Mesenchymal stem cell (in vitro differentiated cells and primary cell): Measurements from ENCODE around the gene TRPV4.

ENCODE experiments used
- DNase-seq: peaks from one replicate; pipeline ENCODE4 v3.0.0-alpha.2; 2013
- H2AFZ ChIP-seq: one replicate; pipeline ENCODE4 v1.6.1; 2013; ENCODE audit warnings: low read depth, mild to moderate bottlenecking, control low read depth, inconsistent platforms, low read length, moderate library complexity
- H2AK5ac ChIP-seq: 2 replicates; pipeline ENCODE4 v1.6.1; 2013; ENCODE audit warnings: low read length, moderate library complexity, mild to moderate bottlenecking, inconsistent platforms; ENCODE audit not compliant: severe bottlenecking
- H2BK120ac ChIP-seq: one replicate; pipeline ENCODE4 v1.6.1; 2013; ENCODE audit warnings: low read depth, mild to moderate bottlenecking, inconsistent platforms, low read length, moderate library complexity
- H2BK12ac ChIP-seq, 2 experiments: one replicate each; pipeline ENCODE4 v1.6.1; 2013; ENCODE audit warnings: inconsistent platforms in 2 of 2, low read length in 2 of 2, mild to moderate bottlenecking in 2 of 2, moderate library complexity in 2 of 2, control low read depth in 1 of 2
- H2BK15ac ChIP-seq: one replicate; pipeline ENCODE4 v1.6.1; 2013; ENCODE audit warnings: mild to moderate bottlenecking, low read depth, inconsistent platforms; ENCODE audit not compliant: poor library complexity, severe bottlenecking
- H2BK5ac ChIP-seq: 2 replicates; pipeline ENCODE4 v1.6.1; 2013; ENCODE audit warnings: low read depth, mild to moderate bottlenecking, low read length, control low read depth, inconsistent platforms; ENCODE audit not compliant: poor library complexity, severe bottlenecking
- H3K14ac ChIP-seq, 2 experiments: one replicate each; pipeline ENCODE4 v1.6.1; 2013; ENCODE audit warnings: inconsistent platforms in 2 of 2, low read length in 2 of 2, control low read depth in 1 of 2, mild to moderate bottlenecking in 1 of 2, moderate library complexity in 1 of 2
- H3K18ac ChIP-seq, 2 experiments: one replicate each; pipeline ENCODE4 v1.6.1; 2013; ENCODE audit warnings: inconsistent platforms in 2 of 2, low read length in 2 of 2, control low read depth in 1 of 2, low read depth in 1 of 2, mild to moderate bottlenecking in 1 of 2
- H3K23ac ChIP-seq, 2 experiments: one replicate each; pipeline ENCODE4 v1.6.1; 2013; ENCODE audit warnings: inconsistent platforms in 2 of 2, low read length in 2 of 2, mild to moderate bottlenecking in 2 of 2, moderate library complexity in 2 of 2, control low read depth in 1 of 2
- H3K27ac ChIP-seq: 2 replicates; pipeline ENCODE4 v1.5.1; 2013; ENCODE audit warnings: mild to moderate bottlenecking, moderate library complexity, low read length, control low read depth, inconsistent platforms; ENCODE audit not compliant: poor library complexity, severe bottlenecking
- H3K27me3 ChIP-seq, 2 experiments: 2 replicates each; pipeline versions ENCODE4 v1.6.1 to v1.7.0; 2013; ENCODE audit warnings: low read length in 2 of 2, mild to moderate bottlenecking in 2 of 2, moderate library complexity in 2 of 2, control low read depth in 1 of 2, inconsistent platforms in 1 of 2; ENCODE audit not compliant: control insufficient read depth in 1 of 2, insufficient read depth in 1 of 2
- H3K36me3 ChIP-seq, 2 experiments: 2 replicates each; pipeline versions ENCODE4 v1.6.1 to v1.7.0; 2013; ENCODE audit warnings: low read length in 2 of 2, control low read depth in 1 of 2, inconsistent platforms in 1 of 2, low read depth in 1 of 2, mild to moderate bottlenecking in 1 of 2; ENCODE audit not compliant: insufficient read depth in 2 of 2, control insufficient read depth in 1 of 2
- H3K4ac ChIP-seq, 2 experiments: one replicate each; pipeline ENCODE4 v1.6.1; 2013; ENCODE audit warnings: inconsistent platforms in 2 of 2, low read length in 2 of 2, mild to moderate bottlenecking in 2 of 2, moderate library complexity in 2 of 2, control low read depth in 1 of 2, low read depth in 1 of 2
- H3K4me1 ChIP-seq: 2 replicates; pipeline ENCODE4 v1.6.1; 2013; ENCODE audit warnings: low read depth, low read length, control low read depth; ENCODE audit not compliant: control insufficient read depth, insufficient read depth
- H3K4me2 ChIP-seq: 2 replicates; pipeline ENCODE4 v1.6.1; 2013; ENCODE audit warnings: low read length, mild to moderate bottlenecking, inconsistent platforms; ENCODE audit not compliant: poor library complexity, severe bottlenecking
- H3K4me3 ChIP-seq, 2 experiments: 2 replicates each; pipeline versions ENCODE4 v1.5.1 to v1.7.0; 2013; ENCODE audit warnings: low read length in 2 of 2, mild to moderate bottlenecking in 2 of 2, control low read depth in 1 of 2, low read depth in 1 of 2; ENCODE audit not compliant: insufficient read depth in 1 of 2
- H3K79me1 ChIP-seq: replicated peaks from 2 replicates; pipeline ENCODE4 v1.6.1; 2013; ENCODE audit warnings: mild to moderate bottlenecking, control low read depth, low read length, inconsistent platforms; ENCODE audit not compliant: poor library complexity, severe bottlenecking
- H3K9ac ChIP-seq: 2 replicates; pipeline ENCODE4 v1.7.0; 2013; ENCODE audit warnings: mild to moderate bottlenecking, low read length, moderate library complexity
- H3K9me3 ChIP-seq: 2 replicates; pipeline ENCODE4 v1.7.0; 2013; ENCODE audit warnings: mild to moderate bottlenecking, low read length; ENCODE audit not compliant: control insufficient read depth
- H4K8ac ChIP-seq: one replicate; pipeline ENCODE4 v1.6.1; 2013; ENCODE audit warnings: inconsistent platforms, mild to moderate bottlenecking, low read length, moderate library complexity
- H4K91ac ChIP-seq: one replicate; pipeline ENCODE4 v1.6.1; 2013; ENCODE audit warnings: mild to moderate bottlenecking, low read length, inconsistent platforms
- WGBS: methylation state at CpG from one replicate; pipeline ENCODE4 v1.1.7; 2013; ENCODE audit warnings: mixed read lengths; 5-methylcytosine and 5-hydroxymethylcytosine counted together

Gene TRPV4

DNA sequence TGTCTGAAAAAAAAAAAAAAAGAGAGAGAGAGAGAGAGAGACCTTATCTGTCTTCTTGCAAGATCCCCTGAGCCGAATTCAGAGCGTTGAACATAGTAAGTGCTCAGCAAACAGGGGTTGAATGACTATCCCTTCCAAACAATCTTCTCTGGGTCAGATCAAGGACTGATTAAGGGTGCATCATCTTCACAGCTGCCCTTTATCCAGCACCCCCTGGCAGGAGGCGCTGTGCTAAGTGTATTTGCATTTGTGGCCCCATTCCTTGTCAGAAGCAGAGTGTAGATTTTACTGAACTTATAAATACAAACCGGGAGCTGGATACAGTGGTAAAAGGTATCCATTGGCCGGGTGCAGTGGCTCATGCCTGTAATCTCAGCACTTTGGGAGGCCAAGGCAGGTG, 8.8 kb upstream of the TRPV4 start:
- Histone ChIP-seq H2AFZ (no peak overlapping the region), H3K9ac (no peak overlapping the region), H4K8ac (no peak overlapping the region), H3K9me3 (no peaks in the 10 kb centered on the region), H2BK12ac (no peak overlapping the region), H3K18ac (no peak overlapping the region), H2BK5ac (no peak overlapping the region), H4K91ac (no peak overlapping the region), H3K4me3 (no peak overlapping the region), H3K27ac (no peak overlapping the region), H3K79me1 (no peaks in the 10 kb centered on the region), H2BK15ac (no peak overlapping the region), H2AK5ac (no peak overlapping the region), H3K4me1 (peaks cover 9% of the 10 kb centered on the region), H3K4me2 (no peak overlapping the region), H3K14ac (no peak overlapping the region), H3K27me3 (peaks cover 0 to 4% of the 10 kb centered on the region in 2 experiments), H3K23ac (no peak overlapping the region), H2BK120ac (no peak overlapping the region), H3K4ac (no peak overlapping the region), H3K36me3 (no peaks in the 10 kb centered on the region)
- no peak for DNase-seq
- 85% methylated on average over 5 of the region's 5 CpGs for WGBS

DNA sequence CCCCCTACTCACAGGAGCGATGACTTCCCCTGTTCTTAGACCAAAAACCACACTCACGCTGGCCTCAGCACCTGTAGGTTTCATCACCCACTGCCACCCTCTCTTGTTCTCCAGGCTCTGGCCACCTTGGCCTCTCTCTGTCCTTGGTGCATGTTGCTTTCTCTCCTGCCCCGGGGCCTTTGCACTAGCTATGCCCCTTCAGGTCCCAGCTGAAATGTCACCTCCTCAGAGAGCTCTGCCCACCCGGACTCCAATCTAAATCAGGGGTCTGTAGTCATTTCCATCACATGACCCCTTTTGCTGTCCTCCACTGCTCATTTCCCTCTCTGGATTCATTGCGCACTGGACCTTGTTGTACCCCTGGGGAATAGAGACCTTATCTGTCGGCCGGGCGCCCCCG, 8.2 kb upstream of the TRPV4 start:
- Histone ChIP-seq H3K4ac (no peak overlapping the region), H3K9ac (no peak overlapping the region), H2BK120ac (no peak overlapping the region), H3K9me3 (no peaks in the 10 kb centered on the region), H3K14ac (no peak overlapping the region), H3K4me1 (peaks cover 12% of the 10 kb centered on the region), H3K4me3 (no peak overlapping the region), H3K23ac (no peak overlapping the region), H2BK12ac (no peak overlapping the region), H4K91ac (no peak overlapping the region), H3K27me3 (peaks cover 0 to 4% of the 10 kb centered on the region in 2 experiments), H2AFZ (no peak overlapping the region), H3K18ac (no peak overlapping the region), H2BK15ac (no peak overlapping the region), H4K8ac (no peak overlapping the region), H3K4me2 (no peak overlapping the region), H2BK5ac (no peak overlapping the region), H2AK5ac (no peak overlapping the region), H3K27ac (no peak overlapping the region), H3K36me3 (no peaks in the 10 kb centered on the region), H3K79me1 (no peaks in the 10 kb centered on the region)
- WGBS: 87% methylated on average over 9 of the region's 9 CpGs
- no peak for DNase-seq

DNA sequence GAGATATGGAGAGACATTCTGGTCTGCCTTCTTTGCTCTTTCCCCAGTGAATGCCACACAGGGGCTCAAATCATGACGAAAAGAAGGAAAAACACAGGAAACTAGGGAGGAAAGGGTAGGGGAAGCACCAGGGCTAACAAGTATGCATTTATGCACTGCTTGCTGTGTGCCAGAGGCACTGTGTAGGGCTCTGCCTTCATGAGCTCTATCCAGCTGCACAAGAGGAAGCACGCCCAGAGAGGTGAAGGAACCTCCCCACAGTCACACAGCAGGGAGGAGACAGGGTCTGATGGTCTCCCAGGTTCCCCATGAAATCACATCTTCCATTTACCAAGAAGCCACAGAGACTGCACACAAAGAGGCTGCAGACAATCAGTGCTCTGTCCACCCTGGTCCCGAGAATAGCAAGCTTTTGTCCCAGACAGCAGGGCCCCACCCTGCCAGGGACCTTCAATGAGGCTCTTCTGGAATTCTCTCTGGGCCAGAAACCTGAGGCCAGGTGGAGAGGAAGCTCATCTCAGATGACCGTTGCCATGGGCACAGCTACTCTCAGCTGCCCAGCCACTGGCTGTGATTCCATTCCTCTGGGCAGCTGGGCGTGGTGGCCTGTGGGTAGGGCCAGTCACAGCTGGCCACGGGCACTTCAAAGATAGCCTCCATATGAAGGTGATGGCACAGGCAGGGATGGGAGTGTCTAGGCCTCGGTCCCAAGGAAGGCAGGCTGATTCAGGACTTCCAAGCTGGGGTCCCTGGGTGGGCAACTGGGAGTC, 7.3 kb upstream of the TRPV4 start:
- Histone ChIP-seq H3K4me1 (peaks cover 12% of the 10 kb centered on the region), H2BK5ac (no peak overlapping the region), H2BK12ac (no peak overlapping the region), H2BK15ac (no peak overlapping the region), H3K36me3 (no peaks in the 10 kb centered on the region), H3K14ac (no peak overlapping the region), H3K9ac (no peak overlapping the region), H3K27ac (no peak overlapping the region), H3K18ac (no peak overlapping the region), H3K9me3 (no peaks in the 10 kb centered on the region), H4K91ac (no peak overlapping the region), H3K4ac (no peak overlapping the region), H3K79me1 (no peaks in the 10 kb centered on the region), H3K23ac (no peak overlapping the region), H2BK120ac (no peak overlapping the region), H2AFZ (no peak overlapping the region), H2AK5ac (no peak overlapping the region), H3K4me2 (no peak overlapping the region), H4K8ac (no peak overlapping the region), H3K27me3 (peaks cover 0 to 4% of the 10 kb centered on the region in 2 experiments), H3K4me3 (no peak overlapping the region)
- no peak for DNase-seq
- 85% methylated on average over 7 of the region's 7 CpGs for WGBS

DNA sequence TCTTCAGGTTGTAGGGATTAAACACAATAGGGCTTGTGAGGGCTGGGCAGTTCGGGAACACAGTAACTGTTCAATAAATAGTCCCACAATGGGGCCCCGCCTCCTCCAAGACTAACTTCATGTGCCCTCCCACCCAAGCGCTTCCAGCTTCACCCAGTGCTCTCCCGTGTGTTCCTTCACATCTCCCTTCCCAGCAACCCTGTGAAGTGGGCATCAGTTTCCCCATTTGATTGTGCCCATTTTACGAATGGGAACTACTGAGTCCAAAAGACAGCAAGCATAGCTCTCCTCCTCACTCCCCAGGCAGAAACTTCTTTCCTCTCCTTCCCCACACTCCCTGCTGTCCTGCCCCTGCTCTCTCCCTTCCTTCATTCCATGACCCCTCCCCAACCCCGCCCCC, 6.2 kb upstream of the TRPV4 start:
- peaks cover 8% of the 10 kb centered on the region for H3K4me1 ChIP-seq
- H3K79me1 ChIP-seq: no peaks in the 10 kb centered on the region
- no peak overlapping the region for H3K23ac ChIP-seq
- H3K18ac ChIP-seq: no peak overlapping the region
- H2BK15ac ChIP-seq: no peak overlapping the region
- no peak overlapping the region for H3K4ac ChIP-seq
- H3K27ac ChIP-seq: no peak overlapping the region
- no peak overlapping the region for H3K14ac ChIP-seq
- H3K4me3 ChIP-seq: no peak overlapping the region
- H2AK5ac ChIP-seq: no peak overlapping the region
- DNase-seq: no peak
- H3K36me3 ChIP-seq: no peaks in the 10 kb centered on the region
- H4K8ac ChIP-seq: no peak overlapping the region
- H3K9ac ChIP-seq: no peak overlapping the region
- H4K91ac ChIP-seq: no peak overlapping the region
- H3K27me3 ChIP-seq: peaks cover 0 to 4% of the 10 kb centered on the region in 2 experiments
- no peak overlapping the region for H2BK120ac ChIP-seq
- no peak overlapping the region for H3K4me2 ChIP-seq
- H2BK12ac ChIP-seq: no peak overlapping the region
- H2BK5ac ChIP-seq: no peak overlapping the region
- H3K9me3 ChIP-seq: no peaks in the 10 kb centered on the region
- 75% methylated on average over 5 of the region's 6 CpGs for WGBS
- no peak overlapping the region for H2AFZ ChIP-seq
